ENCODE data around the gene RAD50.
A peak's percentile ranks its signal among the peaks of the same experiment; 100 is the strongest.

The RAD50 gene

GRCh38 chr5:132641841-132642240, 85.1 kb downstream of the RAD50 start:
- peaks cover 42% of the 10 kb centered on the region for H3K4me1 ChIP-seq (ENCODE audit: low read length)
- no peak overlapping the region for H3K4me2 ChIP-seq (ENCODE audit: low read depth, low read length)
- TF ChIP-seq CTCF (IDR thresholded peaks at IDR 0.05; ENCODE audit: low read length) (no peak), EZH2phosphoT487 (IDR thresholded peaks at IDR 0.05; ENCODE audit: low read length) (no peak), EZH2 (optimal IDR thresholded peaks at IDR 0.05; ENCODE audit: low read depth, low read length) (no peak)
- no peak overlapping the region for H3K4me3 ChIP-seq (ENCODE audit: low read length)
- DNase-seq, result no peak
- peak overlapping the region; percentile 12; the same call in 1 of the 2 replicates for H3K27ac ChIP-seq (ENCODE audit: low read length)
- no peaks in the 10 kb centered on the region for H3K79me2 ChIP-seq (ENCODE audit: low read length)
- H3K9me2 ChIP-seq (replicated peaks; ENCODE audit: insufficient read depth, low read length), result no peaks in the 10 kb centered on the region
- peaks cover 29% of the 10 kb centered on the region for H3F3A ChIP-seq (ENCODE audit: insufficient read depth, low read length)
- no peaks in the 10 kb centered on the region for H3K36me3 ChIP-seq (replicated peaks; ENCODE audit: insufficient read depth, low read length)
- H2AFZ ChIP-seq (ENCODE audit: low read length), result no peak overlapping the region
- H4K20me1 ChIP-seq (ENCODE audit: insufficient read depth, low read length), result no peaks in the 10 kb centered on the region
- H3K9ac ChIP-seq (ENCODE audit: low read length), result no peak overlapping the region
- no peaks in the 10 kb centered on the region for H3K27me3 ChIP-seq (replicated peaks; ENCODE audit: insufficient read depth, low read length)
- H3K9me3 ChIP-seq (replicated peaks; ENCODE audit: insufficient read depth, low read length), result no peaks in the 10 kb centered on the region

- no peaks in the 10 kb centered on the region for H3K36me3 ChIP-seq (replicated peaks; ENCODE audit: insufficient read depth, low read length)
These were observed 87.4 kb downstream of the RAD50 start for GRCh38 chr5:132644177-132644576.

GRCh38 chr5:132646583-132647266, 89.9 kb downstream of the RAD50 start:
- no peaks in the 10 kb centered on the region for H3K9me2 ChIP-seq (replicated peaks; ENCODE audit: insufficient read depth, low read length)
- no peaks in the 10 kb centered on the region for H3F3A ChIP-seq (ENCODE audit: insufficient read depth, low read length)
- no peaks in the 10 kb centered on the region for H4K20me1 ChIP-seq (ENCODE audit: insufficient read depth, low read length)
- DNase-seq, result no peak
- no peak overlapping the region for H3K4me2 ChIP-seq (ENCODE audit: low read depth, low read length)
- H3K9me3 ChIP-seq (replicated peaks; ENCODE audit: insufficient read depth, low read length), result no peaks in the 10 kb centered on the region
- no peak overlapping the region for H2AFZ ChIP-seq (ENCODE audit: low read length)
- H3K27me3 ChIP-seq (replicated peaks; ENCODE audit: insufficient read depth, low read length), result no peaks in the 10 kb centered on the region
- H3K4me3 ChIP-seq (ENCODE audit: low read length), result no peak overlapping the region
- TF ChIP-seq EZH2 (optimal IDR thresholded peaks at IDR 0.05; ENCODE audit: low read depth, low read length) (no peak), CTCF (IDR thresholded peaks at IDR 0.05; ENCODE audit: low read length) (no peak), EZH2phosphoT487 (IDR thresholded peaks at IDR 0.05; ENCODE audit: low read length) (no peak)
- H3K79me2 ChIP-seq (ENCODE audit: low read length), result no peaks in the 10 kb centered on the region
- H3K27ac ChIP-seq (ENCODE audit: low read length), result no peak overlapping the region
- H3K4me1 ChIP-seq (ENCODE audit: low read length), result peaks cover 4% of the 10 kb centered on the region
- H3K9ac ChIP-seq (ENCODE audit: low read length), result no peak overlapping the region
- no peaks in the 10 kb centered on the region for H3K36me3 ChIP-seq (replicated peaks; ENCODE audit: insufficient read depth, low read length)

More at GRCh38 chr5:132644177-132644576, 87.4 kb downstream of the RAD50 start:
- no peak for DNase-seq
- H3K4me2 ChIP-seq (ENCODE audit: low read depth, low read length), result no peak overlapping the region
- no peak for TF ChIP-seq EZH2 (optimal IDR thresholded peaks at IDR 0.05; ENCODE audit: low read depth, low read length)
- no peak for TF ChIP-seq CTCF (IDR thresholded peaks at IDR 0.05; ENCODE audit: low read length)
- TF ChIP-seq EZH2phosphoT487 (IDR thresholded peaks at IDR 0.05; ENCODE audit: low read length), result no peak
- H4K20me1 ChIP-seq (ENCODE audit: insufficient read depth, low read length), result no peaks in the 10 kb centered on the region
- no peak overlapping the region for H3K9ac ChIP-seq (ENCODE audit: low read length)
- H3K27ac ChIP-seq (ENCODE audit: low read length), result no peak overlapping the region
- no peak overlapping the region for H3K4me3 ChIP-seq (ENCODE audit: low read length)
- H2AFZ ChIP-seq (ENCODE audit: low read length), result no peak overlapping the region
- H3K79me2 ChIP-seq (ENCODE audit: low read length), result no peaks in the 10 kb centered on the region
- H3K4me1 ChIP-seq (ENCODE audit: low read length), result peaks cover 29% of the 10 kb centered on the region
- H3K9me3 ChIP-seq (replicated peaks; ENCODE audit: insufficient read depth, low read length), result no peaks in the 10 kb centered on the region
- H3K27me3 ChIP-seq (replicated peaks; ENCODE audit: insufficient read depth, low read length), result no peaks in the 10 kb centered on the region
- no peaks in the 10 kb centered on the region for H3K9me2 ChIP-seq (replicated peaks; ENCODE audit: insufficient read depth, low read length)
- peaks cover 24% of the 10 kb centered on the region for H3F3A ChIP-seq (ENCODE audit: insufficient read depth, low read length)
